ENCODE data around the gene CADM1.

The CADM1 gene

GRCh38 chr11:115279813-115280761 lies 224.1 kb downstream of the CADM1 start:
- DNase-seq (ENCODE audit: low read depth in 2 of 2): no peak

- no peak for DNase-seq (ENCODE audit: low read depth in 2 of 2)
Observed at GRCh38 chr11:115276799-115277198, 227.4 kb downstream of the CADM1 start.

GRCh38 chr11:115276191-115276590 lies 228.0 kb downstream of the CADM1 start:
- no peak for DNase-seq (ENCODE audit: low read depth in 2 of 2)

- no peak for DNase-seq (ENCODE audit: low read depth in 2 of 2)
Observed at GRCh38 chr11:115275045-115275444, 229.2 kb downstream of the CADM1 start.

- DNase-seq (ENCODE audit: low read depth in 2 of 2): no peak
Observed at GRCh38 chr11:115272925-115273324, 231.3 kb downstream of the CADM1 start.

- DNase-seq (ENCODE audit: low read depth in 2 of 2): no peak
Observed at GRCh38 chr11:115271643-115272042, 232.6 kb downstream of the CADM1 start.

- no peak for DNase-seq (ENCODE audit: low read depth in 2 of 2)
Observed at GRCh38 chr11:115269191-115269950, 234.8 kb downstream of the CADM1 start.

- no peak for DNase-seq (ENCODE audit: low read depth in 2 of 2)
Observed at GRCh38 chr11:115267871-115268270, 236.3 kb downstream of the CADM1 start.

GRCh38 chr11:115267238-115267781 lies 236.9 kb downstream of the CADM1 start:
- no peak for DNase-seq (ENCODE audit: low read depth in 2 of 2)

- no peak for DNase-seq (ENCODE audit: low read depth in 2 of 2)
Observed at GRCh38 chr11:115266066-115266639, 238.1 kb downstream of the CADM1 start.

GRCh38 chr11:115263799-115264656 lies 240.2 kb downstream of the CADM1 start:
- DNase-seq (ENCODE audit: low read depth in 2 of 2): no peak

- DNase-seq (ENCODE audit: low read depth in 2 of 2): no peak
Observed at GRCh38 chr11:115258216-115258615, 246.0 kb downstream of the CADM1 start.

GRCh38 chr11:115257678-115258077 lies 246.5 kb downstream of the CADM1 start:
- no peak for DNase-seq (ENCODE audit: low read depth in 2 of 2)

- no peak for DNase-seq (ENCODE audit: low read depth in 2 of 2)
Observed at GRCh38 chr11:115257270-115257669, 246.9 kb downstream of the CADM1 start.

- no peak for DNase-seq (ENCODE audit: low read depth in 2 of 2)
Observed at GRCh38 chr11:115256397-115257197, 247.6 kb downstream of the CADM1 start.

GRCh38 chr11:115255006-115255762 lies 249.0 kb downstream of the CADM1 start:
- no peak for DNase-seq (ENCODE audit: low read depth in 2 of 2)

GRCh38 chr11:115251126-115251525 lies 253.1 kb downstream of the CADM1 start:
- no peak for DNase-seq (ENCODE audit: low read depth in 2 of 2)

GRCh38 chr11:115249061-115249578 lies 255.1 kb downstream of the CADM1 start:
- no peak for DNase-seq (ENCODE audit: low read depth in 2 of 2)

GRCh38 chr11:115247953-115248352 lies 256.3 kb downstream of the CADM1 start:
- no peak for DNase-seq (ENCODE audit: low read depth in 2 of 2)

Data from stimulated activated CD4-positive, alpha-beta T cell treated with anti-CD3 and anti-CD28 coated beads, Interleukin-4, amount 100 ng/mL, for 48 hours (primary cell).